ENCODE measurements around the gene GSDME. TPM values are rescaled to one million over a fixed set of nuclear protein-coding genes. Genes with fewer than 3 reads are reported as not detected.

GSDME gene
- total and polyA plus RNA-seq, 10 of the 15 experiments (the other 5 are each of a cell fraction or from before 2014, with no cell fraction given), result 23.7 to 245 (median 128) TPM

DNA sequence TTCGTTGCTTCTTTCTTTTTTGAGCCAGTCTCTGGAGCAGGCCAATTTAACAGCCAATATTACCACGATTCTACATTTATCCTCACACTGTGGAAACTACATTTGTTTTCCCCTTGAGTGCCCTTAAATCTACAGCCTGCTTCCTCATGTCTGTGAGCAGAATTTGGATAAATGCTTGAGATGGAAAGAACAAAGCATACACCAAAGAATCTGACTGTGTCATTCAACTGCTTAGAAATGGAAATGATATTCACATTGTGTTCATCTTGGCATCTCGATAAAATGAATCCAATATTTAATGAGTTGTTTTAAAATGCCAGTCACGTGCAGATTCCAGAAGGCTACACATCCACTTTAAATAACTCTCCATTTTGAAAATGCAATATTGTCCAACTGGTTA, 41.0 kb upstream of the GSDME start:
- intact Hi-C loops (cut with micrococcal nuclease; ENCODE audit: unreplicated experiment), result no loop called here
- peaks cover 0 to 14% of the 10 kb centered on the region in 2 experiments; a peak in 3 of 4 replicates for H3K36me3 ChIP-seq (ENCODE audit: control insufficient read depth in 2 of 2, insufficient read depth in 2 of 2, low read length in 1 of 2)
- ChIA-PET SMC1A (ENCODE audit: uncharacterized antibody, unreplicated experiment) (interaction anchor here (0.7 kb wide), 2 partner anchors 14 to 293 kb away, joined by 3 read pairs; no protein-coding TSS in a partner anchor), RAD21 (ENCODE audit: unreplicated experiment) (no interaction called here), CTCF (no interaction called here), POLR2A (no interaction called here)
- DNase-seq (ENCODE audit: low read depth, low spot score) (no peak), ATAC-seq (no peak), FAIRE-seq (no peak)
- in situ Hi-C loops (cut with MboI), result no loop called here
- H3K4me1 ChIP-seq (ENCODE audit: control insufficient read depth, insufficient read depth, low read length), result no peaks in the 10 kb centered on the region
- WGBS (ENCODE audit: insufficient coverage, insufficient replicate concordance, low lambda C conversion rate, missing lambda C conversion rate), result 75% methylated on average over 4 of the region's 4 CpGs
- H3K9ac ChIP-seq (ENCODE audit: control insufficient read depth, insufficient read depth, low read length), result no peak overlapping the region
- no peaks in the 10 kb centered on the region for H4K20me1 ChIP-seq (ENCODE audit: control insufficient read depth, insufficient read depth)
- no peak overlapping the region for H3K4me3 ChIP-seq
- no peak overlapping the region for H3K4me2 ChIP-seq (ENCODE audit: control insufficient read depth, insufficient read depth)
- no peak overlapping the region for H3K27ac ChIP-seq (ENCODE audit: control insufficient read depth, insufficient read depth)
- TF ChIP-seq, protein P1, sequence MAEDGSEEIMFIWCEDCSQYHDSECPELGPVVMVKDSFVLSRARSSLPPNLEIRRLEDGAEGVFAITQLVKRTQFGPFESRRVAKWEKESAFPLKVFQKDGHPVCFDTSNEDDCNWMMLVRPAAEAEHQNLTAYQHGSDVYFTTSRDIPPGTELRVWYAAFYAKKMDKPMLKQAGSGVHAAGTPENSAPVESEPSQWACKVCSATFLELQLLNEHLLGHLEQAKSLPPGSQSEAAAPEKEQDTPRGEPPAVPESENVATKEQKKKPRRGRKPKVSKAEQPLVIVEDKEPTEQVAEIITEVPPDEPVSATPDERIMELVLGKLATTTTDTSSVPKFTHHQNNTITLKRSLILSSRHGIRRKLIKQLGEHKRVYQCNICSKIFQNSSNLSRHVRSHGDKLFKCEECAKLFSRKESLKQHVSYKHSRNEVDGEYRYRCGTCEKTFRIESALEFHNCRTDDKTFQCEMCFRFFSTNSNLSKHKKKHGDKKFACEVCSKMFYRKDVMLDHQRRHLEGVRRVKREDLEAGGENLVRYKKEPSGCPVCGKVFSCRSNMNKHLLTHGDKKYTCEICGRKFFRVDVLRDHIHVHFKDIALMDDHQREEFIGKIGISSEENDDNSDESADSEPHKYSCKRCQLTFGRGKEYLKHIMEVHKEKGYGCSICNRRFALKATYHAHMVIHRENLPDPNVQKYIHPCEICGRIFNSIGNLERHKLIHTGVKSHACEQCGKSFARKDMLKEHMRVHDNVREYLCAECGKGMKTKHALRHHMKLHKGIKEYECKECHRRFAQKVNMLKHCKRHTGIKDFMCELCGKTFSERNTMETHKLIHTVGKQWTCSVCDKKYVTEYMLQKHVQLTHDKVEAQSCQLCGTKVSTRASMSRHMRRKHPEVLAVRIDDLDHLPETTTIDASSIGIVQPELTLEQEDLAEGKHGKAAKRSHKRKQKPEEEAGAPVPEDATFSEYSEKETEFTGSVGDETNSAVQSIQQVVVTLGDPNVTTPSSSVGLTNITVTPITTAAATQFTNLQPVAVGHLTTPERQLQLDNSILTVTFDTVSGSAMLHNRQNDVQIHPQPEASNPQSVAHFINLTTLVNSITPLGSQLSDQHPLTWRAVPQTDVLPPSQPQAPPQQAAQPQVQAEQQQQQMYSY (CRISPR knock-in tag; IDR thresholded peaks at IDR 0.05), result no peak
- TF ChIP-seq CHD1 (IDR thresholded peaks at IDR 0.05; ENCODE audit: low read depth, low read length), result no peak
- no peak for TF ChIP-seq EP300 (IDR thresholded peaks at IDR 0.05; ENCODE audit: borderline replicate concordance in 1 of 2, control insufficient read depth in 1 of 2, low read depth in 2 of 2, low read length in 2 of 2)
- TF ChIP-seq, protein P2, sequence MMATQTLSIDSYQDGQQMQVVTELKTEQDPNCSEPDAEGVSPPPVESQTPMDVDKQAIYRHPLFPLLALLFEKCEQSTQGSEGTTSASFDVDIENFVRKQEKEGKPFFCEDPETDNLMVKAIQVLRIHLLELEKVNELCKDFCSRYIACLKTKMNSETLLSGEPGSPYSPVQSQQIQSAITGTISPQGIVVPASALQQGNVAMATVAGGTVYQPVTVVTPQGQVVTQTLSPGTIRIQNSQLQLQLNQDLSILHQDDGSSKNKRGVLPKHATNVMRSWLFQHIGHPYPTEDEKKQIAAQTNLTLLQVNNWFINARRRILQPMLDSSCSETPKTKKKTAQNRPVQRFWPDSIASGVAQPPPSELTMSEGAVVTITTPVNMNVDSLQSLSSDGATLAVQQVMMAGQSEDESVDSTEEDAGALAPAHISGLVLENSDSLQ (IDR thresholded peaks at IDR 0.05), result no peak
- no peak for TF ChIP-seq KDM1A (IDR thresholded peaks at IDR 0.05; ENCODE audit: borderline replicate concordance)
- TF ChIP-seq TBL1XR1 (IDR thresholded peaks at IDR 0.05; ENCODE audit: low read depth, low read length), result no peak
- no peak for TF ChIP-seq SMC3 (IDR thresholded peaks at IDR 0.05; ENCODE audit: borderline replicate concordance, low read length)
- TF ChIP-seq MYB (IDR thresholded peaks at IDR 0.05; ENCODE audit: borderline replicate concordance, low read depth, low read length), result no peak
- no peak for TF ChIP-seq GATAD2B (conservative IDR thresholded peaks at IDR 0.05; ENCODE audit: low read depth)
- TF ChIP-seq SMAD1 (IDR thresholded peaks at IDR 0.05; ENCODE audit: low read depth, partially characterized antibody), result no peak
- TF ChIP-seq ZNF24 (IDR thresholded peaks at IDR 0.05), result no peak
- TF ChIP-seq MYC (IDR thresholded peaks at IDR 0.05; ENCODE audit: insufficient read depth, insufficient read length, insufficient replicate concordance, low read length, severe bottlenecking), result no peak
- no peak for TF ChIP-seq SUZ12 (IDR thresholded peaks at IDR 0.05; ENCODE audit: unreplicated experiment)
- TF ChIP-seq NFIC (IDR thresholded peaks at IDR 0.05; ENCODE audit: low read depth, low read length), result no peak
- TF ChIP-seq, protein P3, sequence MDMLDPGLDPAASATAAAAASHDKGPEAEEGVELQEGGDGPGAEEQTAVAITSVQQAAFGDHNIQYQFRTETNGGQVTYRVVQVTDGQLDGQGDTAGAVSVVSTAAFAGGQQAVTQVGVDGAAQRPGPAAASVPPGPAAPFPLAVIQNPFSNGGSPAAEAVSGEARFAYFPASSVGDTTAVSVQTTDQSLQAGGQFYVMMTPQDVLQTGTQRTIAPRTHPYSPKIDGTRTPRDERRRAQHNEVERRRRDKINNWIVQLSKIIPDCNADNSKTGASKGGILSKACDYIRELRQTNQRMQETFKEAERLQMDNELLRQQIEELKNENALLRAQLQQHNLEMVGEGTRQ (IDR thresholded peaks at IDR 0.05; ENCODE audit: borderline replicate concordance, low read depth, low read length), result no peak
- no peak for TF ChIP-seq FOXM1 (IDR thresholded peaks at IDR 0.05; ENCODE audit: low read depth, low read length)
- no peak for TF ChIP-seq NR2C2 (IDR thresholded peaks at IDR 0.05; ENCODE audit: borderline replicate concordance, control insufficient read depth, insufficient read length, low read depth)
- no peak for TF ChIP-seq ZBED1 (IDR thresholded peaks at IDR 0.05; ENCODE audit: borderline replicate concordance)
- TF ChIP-seq, protein P4, sequence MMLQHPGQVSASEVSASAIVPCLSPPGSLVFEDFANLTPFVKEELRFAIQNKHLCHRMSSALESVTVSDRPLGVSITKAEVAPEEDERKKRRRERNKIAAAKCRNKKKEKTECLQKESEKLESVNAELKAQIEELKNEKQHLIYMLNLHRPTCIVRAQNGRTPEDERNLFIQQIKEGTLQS (IDR thresholded peaks at IDR 0.05; ENCODE audit: borderline replicate concordance, extremely low read depth, low read depth, low read length), result no peak
- no peaks in the 10 kb centered on the region for H3K27me3 ChIP-seq (replicated peaks in 1 of 2; ENCODE audit: control insufficient read depth in 2 of 2, insufficient read depth in 2 of 2, low read length in 1 of 2)
- H2AFZ ChIP-seq (ENCODE audit: control insufficient read depth, low read depth, low read length), result no peak overlapping the region
- BruUV-seq (replicated peaks), result TSS peak; percentile 19
- H3K9me3 ChIP-seq (replicated peaks; ENCODE audit: control insufficient read depth, insufficient read depth, low read length), result no peaks in the 10 kb centered on the region
- H3K79me2 ChIP-seq (ENCODE audit: control insufficient read depth, insufficient read depth, low read length), result no peaks in the 10 kb centered on the region
